ENCODE data around the gene DES.

Gene DES

DNA sequence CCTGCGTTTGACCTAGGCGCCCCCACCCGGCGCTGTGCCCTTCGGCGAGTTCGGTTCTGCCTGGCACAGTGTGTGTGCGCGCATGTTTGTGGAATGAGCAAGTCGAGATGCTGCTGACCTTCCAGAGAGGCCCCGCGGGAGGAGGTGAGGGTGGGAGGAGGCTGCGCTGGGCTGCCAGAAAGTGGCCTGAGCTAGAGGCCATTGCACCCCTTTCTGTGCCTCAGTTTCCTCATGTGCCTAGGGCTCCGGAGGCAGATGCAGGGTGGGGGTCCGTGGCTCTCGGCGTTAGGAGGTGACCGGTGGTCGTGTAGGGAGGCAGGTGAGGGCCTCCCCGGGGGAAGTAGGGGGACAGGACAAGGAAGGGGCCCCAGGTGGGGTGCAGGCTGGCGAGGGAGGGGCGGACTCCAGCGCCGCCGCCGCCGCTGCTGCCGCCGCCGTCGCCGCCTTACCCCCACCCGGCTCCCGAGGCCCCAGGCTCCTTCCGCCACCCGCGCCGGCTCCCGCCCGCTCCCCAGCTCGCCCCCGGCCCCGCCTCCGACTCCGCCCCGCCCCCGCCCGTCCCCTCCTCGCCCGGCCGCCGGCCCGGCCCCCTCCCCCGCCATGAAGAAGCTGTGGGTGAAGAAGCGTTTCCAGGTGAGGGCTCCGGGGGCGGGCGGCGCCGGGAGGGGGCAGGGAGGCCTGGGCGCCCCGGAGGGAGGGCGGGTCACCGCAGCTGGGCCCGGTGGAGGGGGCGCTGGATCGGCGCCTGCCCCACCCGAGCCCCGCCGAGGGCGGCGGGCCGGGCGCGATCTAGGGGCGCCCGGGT is 23.5 kb downstream of the DES start:
- no peak for DNase-seq

DNA sequence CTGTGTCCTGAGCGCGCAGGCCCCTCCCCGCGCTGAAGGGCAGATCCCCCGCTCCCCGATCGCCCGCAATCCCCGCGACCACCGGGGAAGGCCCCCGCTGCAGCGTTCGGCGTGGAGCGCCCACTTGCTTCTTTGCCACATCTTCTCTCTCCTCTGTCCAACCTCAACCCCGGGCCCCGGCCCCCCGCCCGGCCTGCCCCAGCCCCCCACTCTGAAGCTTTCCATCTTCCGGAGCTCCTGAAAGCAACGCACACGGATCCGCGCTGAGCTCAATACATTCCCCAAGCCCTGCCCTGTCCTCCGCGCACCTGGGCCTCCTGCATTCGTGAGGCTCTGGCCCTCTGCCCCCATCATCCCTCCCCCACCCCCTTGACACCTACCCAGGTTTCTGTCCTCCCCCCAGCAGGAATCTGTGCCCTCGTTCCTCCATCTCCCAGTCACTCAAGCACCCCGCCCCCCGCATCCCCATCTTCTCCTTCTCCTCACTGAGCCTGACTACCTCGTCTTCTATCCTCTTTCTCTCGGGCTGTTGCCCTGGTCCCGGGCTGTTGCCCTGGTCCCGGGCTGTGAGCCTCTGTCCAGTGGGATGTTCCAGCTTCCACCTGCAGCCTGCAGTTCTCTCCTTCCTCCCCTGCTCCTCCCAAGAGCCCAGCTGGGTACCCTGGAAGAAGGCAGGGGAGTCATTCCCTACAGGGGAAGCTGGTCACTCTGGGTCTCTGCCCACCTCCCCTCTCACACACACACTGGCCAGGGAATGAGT is 24.3 kb downstream of the DES start:
- no peak for DNase-seq

DNA sequence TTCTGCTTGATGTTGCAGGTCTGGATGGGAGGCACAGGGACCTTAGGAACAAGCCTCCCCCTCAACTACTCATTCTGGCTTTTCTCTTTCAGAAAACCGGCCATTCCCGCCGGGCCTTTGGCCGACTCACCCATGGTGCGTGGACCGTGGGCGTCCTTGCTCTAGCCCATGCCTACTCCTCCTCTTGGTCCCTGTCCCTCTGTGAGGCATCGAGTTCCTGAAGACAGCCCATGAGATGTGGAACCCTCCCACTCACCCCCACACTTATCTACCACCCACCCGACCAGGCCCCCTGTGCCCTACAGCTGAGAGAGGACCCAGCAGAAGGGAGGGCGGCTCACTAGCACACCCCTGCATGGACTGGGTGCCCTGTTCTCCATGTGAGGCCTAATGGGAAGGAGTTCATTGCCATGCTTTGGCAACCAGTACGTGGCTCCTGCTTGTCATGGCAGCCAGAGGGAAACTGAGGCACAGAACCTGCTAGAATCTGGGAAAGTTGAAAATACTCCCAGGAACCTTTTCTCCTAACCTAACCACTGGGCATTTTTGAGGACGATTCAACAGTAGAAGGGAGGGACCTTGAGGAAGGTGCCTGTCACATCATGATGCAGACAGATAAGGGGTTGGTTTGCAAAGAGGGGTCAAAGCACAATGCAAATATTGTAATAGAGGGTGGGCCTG is 25.0 kb downstream of the DES start:
- no peak for DNase-seq

DNA sequence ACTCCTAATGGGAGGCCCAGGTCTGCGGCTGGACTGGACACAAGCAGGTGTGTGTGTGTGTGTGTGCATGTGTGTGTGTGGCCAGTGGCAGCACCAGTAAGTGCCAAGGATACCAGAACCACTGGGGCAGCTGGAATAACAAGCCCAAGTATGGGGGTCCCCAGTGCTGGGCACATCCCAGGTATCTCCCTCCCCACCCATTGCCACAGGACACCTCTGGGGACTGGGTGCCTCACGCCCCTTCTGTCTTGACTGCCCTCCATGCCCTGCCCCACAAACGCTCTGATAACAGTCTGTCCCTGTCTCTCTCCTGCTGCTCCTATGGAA is 25.5 kb downstream of the DES start:
- DNase-seq, result no peak

DNA sequence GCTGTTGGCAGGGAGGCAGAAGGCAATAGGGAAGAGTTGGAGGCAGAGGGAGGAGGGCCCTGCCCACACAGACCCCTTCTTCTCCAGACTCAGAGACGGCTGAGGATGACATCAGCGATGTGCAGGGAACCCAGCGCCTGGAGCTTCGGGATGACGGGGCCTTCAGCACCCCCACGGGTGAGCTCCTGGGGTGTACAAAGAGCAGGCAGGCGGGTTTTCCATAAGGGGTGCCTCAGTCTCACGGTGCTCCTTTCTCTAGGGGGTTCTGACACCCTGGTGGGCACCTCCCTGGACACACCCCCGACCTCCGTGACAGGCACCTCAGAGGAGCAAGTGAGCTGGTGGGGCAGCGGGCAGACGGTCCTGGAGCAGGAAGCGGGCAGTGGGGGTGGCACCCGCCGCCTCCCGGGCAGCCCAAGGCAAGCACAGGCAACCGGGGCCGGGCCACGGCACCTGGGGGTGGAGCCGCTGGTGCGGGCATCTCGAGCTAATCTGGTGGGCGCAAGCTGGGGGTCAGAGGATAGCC is 26.5 kb downstream of the DES start:
- peak; percentile 37 for DNase-seq

DNA sequence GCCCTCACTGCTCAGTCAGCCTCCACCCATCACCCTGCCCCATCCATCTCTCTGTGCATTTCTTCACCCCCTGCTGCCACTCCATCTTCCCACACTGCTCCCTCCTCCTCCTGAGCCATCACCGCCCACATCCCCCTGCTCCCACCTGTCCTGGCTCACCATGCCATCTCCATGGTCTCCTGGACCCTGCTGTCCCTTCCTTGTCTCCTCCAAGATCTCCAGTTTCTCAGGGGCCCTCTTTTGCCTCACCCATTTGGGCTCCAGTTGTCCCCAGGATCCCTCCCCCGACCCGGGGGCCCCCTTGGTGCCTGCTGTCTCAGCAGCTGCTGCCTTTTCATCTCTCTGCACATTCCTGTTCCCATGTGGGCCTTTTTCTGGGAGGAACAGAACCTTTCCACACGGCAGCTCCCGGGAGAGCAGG is 27.1 kb downstream of the DES start:
- DNase-seq, result peak; percentile 73

DNA sequence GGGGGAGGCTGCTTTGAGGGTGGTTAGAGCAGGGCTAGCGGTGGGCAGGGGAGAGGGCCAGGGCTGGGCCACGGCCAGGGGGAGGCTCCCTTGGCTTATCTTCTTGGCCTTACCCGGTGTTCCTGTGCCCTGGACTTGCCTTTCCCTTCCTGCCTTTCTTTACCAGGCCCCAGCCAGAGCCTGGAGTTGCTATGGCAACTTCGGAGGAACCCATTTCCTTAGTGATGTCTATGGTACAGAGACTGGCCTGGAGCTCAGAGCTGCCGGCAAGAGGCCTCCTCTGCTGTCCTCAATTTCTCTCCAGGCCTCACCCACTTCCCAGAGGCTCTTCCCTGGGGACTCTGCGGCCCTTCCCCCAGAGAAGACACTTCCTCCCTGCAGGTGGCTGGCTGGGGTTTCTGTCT is 27.9 kb downstream of the DES start:
- peak; percentile 35 for DNase-seq

DNA sequence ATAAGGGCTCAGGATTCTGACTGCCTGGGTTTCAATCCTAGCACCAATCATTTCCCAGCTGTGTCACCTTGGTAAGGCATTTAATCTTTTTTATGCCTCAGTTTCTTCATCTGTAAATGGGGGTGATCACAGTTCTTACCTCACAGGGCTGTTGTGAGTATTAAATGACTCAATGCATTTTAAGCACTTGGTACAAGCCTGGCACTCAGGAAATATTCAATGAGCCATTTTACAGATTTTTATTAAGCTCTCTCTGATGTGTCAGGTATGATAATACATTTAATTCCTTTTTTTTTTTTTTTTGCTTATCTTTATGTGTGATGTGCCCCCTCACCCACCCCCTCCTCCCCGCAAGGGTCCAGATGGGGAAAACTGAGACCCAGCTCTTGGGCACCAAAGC is 28.5 kb downstream of the DES start:
- no peak for DNase-seq

DNA sequence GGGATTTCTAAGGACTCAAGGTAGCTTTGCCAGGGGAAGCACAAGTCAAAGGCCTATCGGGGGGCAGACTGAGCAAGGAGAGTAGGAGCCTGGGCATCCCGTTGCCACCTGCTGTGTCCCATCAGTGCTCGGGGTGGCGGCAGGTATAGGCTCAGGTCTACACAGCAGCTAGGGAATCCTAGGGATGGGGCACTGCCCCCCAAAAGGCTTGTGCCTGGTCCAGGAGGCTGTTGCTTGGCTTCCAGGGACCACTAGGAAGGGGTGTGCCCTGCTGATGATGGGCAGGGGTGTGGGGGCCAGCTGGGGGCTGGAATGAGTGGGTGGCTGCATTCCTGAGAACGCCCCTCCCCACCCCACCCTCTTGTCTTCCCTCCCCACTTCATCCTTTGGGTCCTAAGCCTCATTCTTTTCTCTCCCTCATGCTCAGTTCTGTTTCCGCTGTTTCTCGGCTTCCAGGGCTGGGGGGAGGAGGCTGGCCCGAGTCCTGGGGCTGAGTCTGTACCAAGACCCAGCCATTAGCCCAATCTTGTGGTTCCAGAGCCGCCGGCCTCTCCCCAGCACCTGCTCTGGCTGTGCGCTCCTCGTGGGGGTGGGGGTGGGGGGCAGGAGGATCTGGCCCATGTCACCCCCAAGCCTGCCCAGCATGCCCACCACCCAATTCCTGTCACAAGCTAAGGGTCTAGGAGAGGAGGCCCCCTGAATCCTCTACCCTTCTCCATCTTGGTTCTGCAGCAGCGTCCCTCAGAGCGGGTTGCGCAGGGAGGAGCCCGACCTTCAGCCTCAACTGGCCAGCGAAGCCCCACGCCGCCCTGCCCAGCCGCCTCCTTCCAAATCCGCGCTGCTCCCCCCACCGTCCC is 29.3 kb downstream of the DES start:
- no peak for DNase-seq

DNA sequence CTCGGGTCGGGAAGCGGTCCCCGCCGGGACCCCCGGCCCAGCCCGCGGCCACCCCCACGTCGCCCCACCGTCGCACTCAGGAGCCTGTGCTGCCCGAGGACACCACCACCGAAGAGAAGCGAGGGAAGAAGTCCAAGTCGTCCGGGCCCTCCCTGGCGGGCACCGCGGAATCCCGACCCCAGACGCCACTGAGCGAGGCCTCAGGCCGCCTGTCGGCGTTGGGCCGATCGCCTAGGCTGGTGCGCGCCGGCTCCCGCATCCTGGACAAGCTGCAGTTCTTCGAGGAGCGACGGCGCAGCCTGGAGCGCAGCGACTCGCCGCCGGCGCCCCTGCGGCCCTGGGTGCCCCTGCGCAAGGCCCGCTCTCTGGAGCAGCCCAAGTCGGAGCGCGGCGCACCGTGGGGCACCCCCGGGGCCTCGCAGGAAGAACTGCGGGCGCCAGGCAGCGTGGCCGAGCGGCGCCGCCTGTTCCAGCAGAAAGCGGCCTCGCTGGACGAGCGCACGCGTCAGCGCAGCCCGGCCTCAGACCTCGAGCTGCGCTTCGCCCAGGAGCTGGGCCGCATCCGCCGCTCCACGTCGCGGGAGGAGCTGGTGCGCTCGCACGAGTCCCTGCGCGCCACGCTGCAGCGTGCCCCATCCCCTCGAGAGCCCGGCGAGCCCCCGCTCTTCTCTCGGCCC is 30.1 kb downstream of the DES start:
- DNase-seq, result no peak

DNA sequence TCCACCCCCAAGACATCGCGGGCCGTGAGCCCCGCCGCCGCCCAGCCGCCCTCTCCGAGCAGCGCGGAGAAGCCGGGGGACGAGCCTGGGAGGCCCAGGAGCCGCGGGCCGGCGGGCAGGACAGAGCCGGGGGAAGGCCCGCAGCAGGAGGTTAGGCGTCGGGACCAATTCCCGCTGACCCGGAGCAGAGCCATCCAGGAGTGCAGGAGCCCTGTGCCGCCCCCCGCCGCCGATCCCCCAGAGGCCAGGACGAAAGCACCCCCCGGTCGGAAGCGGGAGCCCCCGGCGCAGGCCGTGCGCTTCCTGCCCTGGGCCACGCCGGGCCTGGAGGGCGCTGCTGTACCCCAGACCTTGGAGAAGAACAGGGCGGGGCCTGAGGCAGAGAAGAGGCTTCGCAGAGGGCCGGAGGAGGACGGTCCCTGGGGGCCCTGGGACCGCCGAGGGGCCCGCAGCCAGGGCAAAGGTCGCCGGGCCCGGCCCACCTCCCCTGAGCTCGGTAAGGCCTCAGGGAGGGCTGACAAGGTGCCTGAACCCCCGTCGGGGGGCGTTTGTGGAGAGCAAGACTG is 30.7 kb downstream of the DES start:
- no peak for DNase-seq

DNA sequence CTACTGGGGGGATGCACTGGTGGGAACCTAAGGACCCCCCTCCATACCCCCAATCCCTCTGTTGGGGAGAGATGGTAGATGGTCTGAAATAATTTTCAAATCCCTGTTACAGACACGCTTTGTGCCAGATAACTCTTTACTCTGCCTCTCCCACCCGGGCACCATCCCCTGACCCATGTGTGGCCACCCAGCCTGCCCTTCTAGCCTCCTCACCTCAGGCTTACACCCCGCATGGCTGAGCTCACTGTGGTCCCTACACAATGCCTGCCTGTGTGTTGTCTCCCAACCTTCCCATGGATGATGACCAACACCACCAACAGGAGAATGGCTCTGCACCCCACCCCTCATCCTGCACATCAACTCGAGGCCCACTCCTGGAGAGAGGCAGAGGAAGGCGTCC is 31.4 kb downstream of the DES start:
- DNase-seq, result no peak

DNA sequence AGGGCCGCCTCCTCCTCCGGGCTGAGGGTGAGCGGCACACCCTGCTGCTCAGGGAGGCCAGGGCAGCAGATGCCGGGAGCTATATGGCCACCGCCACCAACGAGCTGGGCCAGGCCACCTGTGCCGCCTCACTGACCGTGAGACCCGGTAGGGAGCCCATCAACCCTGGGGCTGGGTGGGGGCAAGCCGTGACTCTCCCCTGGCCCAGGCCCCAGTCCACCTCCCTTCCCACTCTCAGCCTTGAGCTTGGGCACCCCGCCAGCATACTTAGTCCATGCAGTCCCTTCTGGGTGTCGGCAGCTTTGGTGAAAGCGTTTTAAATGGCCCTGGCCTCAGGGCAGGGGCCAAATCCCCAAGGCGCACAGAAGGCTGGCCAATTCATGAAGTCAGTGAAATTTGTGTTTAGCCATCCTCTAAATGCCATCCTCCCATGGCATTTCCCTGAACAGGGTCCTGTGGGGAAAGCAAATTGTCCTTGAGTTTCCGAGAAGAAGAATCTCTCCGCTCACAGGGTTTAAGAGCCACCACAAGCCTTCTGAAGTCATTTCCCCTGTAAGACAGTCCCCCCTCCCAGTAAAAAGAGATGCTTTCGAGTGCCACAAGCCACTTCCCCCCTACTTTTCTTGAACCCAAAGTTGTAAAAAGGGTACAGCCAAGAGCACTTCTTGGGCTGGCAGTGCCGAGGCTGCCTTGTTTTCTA is 33.6 kb downstream of the DES start:
- DNase-seq, result no peak

DNA sequence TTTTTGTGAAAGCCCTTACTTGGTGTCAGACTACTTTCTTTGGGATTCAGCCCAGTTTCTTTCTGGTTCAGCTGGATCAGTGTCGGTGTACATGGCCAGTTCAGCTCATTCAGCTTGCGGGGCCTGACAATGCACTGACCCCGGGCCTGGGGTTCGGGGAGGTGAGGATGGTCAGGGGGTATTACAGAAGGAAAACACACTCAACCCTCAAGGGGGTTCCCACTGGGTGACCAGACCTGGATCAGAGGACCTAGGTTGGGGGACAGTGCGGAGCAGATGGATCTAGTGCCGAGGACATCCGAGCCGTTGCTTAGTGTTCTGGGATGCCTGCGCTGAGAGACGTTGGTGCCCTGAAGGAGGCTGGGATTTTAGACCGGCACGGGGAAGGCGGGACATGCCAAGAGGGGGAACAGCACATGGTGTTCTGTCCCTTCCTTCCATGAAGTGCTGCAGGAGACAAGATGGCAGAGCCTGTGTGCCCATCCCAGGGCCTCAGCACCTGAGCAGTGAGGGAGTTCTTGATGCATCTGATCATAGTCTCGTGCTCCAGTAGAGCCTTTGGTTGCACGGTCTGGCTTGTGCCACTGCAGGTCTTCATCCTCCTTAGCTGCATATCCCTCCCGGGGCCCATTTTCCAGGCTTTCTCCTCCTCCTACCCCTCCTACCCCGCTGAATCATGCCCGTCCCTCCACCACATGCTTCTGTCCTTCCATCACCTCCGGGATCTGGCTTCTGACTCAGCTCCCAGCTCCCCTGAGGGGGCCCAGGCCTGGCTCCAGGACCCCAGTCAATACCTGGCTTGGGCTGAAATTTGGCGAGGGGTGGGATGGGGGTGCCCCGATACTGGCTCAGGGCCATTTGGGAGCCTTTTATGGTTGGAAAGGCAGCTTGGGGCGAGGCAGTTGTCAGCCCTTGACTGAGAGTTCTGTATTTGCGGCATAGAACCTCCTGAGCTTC is 34.5 kb downstream of the DES start:
- peak; percentile 67 for DNase-seq

DNA sequence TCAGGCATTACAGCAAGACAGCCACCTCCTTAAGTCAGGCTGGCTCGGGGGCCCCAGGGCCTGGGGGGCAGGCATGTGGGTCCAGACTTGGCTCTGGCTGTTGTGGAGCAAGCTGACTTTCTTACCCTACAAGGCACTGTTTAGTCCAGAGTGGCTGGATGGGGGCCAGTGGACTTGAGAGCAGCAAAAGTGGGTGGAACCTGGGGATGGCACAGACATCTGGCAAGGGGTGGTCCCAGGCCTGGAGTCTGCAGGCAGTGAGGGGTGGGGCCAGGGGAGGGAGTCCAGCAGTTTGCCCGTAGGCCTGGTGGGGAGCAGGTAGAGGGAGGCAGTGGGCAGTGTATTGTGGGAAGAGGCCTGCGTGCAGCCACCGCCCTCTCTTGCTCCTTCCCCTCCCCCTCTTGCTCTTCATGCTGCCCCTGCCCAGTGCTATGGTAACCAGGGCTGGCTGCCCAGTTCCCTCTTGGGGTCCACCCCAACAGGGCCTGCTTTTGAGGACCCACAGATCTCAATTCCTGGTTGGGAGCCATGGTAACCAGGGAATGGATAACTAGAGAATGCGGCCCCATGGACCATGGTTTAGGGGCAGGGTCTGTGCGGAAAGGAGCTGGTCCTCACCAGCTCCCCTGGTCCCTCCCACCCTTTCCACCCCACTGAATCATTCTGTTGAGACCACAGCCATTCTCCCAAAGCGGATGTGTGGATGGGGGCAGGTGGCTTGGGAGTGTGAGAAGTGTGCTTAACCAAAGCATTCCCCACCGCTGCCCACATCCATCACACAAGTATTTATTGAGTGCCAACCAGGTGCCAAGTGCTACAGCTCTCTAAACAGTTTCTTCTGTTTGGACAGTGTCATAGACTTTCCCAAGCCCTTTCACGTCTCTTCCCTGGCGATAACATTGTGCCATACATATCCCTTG is 35.8 kb downstream of the DES start:
- DNase-seq, result peak; percentile 63

DNA sequence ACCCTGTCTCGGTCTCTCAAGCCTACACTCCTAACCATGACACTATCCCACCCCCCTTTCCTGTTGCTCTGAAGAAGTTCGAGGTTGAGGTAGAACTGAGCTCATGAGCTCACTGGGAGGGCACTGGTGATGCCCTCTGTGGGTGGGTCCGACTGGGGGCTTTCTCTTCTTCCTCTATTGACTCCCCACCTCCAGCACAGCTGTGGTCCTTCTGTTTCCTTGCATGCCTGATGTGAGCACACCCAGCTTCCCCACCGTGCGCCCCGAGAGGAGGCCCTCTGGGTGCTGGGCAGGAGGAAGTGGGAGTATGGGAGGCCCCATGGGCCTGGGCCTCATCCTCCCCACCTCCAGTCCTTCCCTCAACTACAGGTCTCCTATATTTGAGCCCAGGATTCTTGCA is 37.4 kb downstream of the DES start:
- no peak for DNase-seq

DNA sequence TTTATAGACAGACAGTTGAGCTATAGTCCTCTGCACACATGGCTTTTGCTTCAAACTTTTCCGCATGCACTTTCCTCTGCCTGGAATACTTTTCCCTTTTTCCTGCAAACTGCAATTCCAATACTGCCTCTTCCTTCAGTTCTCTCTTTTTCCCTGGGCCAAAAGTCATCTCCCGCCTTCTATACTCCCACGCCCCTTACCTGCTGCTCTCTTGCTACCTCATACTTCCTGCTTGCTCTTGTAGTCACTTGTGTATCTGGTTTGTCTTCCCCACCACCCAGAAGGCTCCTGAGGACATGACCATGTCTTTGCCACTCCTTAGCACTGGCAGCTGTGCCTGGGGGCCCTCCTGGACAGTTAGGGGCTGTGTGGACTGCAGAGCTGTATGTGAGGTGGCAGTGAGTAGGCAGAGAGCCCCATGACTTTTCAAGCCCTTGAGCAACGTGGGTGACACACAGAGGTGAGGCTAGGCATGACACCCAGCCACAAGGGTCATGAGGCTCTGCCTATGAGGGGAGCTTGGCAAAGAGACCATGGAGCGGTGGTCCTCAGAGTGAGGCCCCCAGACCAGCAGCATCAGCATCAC is 39.7 kb downstream of the DES start:
- DNase-seq, result no peak

DNA sequence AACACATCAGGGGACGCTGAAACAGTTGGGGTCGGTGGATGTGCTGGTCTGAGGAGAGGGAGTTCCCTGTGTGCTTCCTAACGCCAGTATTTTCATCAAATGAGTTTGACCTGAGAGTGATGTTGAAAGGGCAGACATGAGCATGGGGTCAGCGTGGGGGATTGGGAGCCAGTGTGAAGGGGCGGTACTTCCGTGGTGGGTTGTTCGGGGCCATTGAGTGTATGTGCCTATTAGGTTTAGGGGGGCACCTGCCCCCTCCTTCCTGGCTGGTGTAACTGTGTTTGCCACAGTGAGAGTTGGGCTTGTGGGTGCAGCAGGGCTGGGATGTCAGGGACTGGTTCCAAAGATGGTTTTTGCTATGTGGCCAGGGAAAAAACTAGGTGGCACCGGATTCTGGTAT is 40.8 kb downstream of the DES start:
- DNase-seq, result no peak

All from NCI-H1694 treated with DMSO at 0.1 percent for 48 hours (cell line).